Endothelial cell of coronary artery (primary cell): ENCODE results near the gene CNRIP1. TPM values are rescaled to one million over a fixed set of nuclear protein-coding genes. Genes with fewer than 3 reads are reported as not detected.

Experiments
- total RNA-seq: library from RNA; depleted of rRNA; stranded (reverse); fragments of >200 nt; gene quantifications from 2 replicates; pipeline ENCODE4 v1.2.3, GENCODE V29; 2014

CNRIP1 gene, protein sequence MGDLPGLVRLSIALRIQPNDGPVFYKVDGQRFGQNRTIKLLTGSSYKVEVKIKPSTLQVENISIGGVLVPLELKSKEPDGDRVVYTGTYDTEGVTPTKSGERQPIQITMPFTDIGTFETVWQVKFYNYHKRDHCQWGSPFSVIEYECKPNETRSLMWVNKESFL
- 29.9 and 43.5 TPM in 2 replicates for total RNA-seq

DNA sequence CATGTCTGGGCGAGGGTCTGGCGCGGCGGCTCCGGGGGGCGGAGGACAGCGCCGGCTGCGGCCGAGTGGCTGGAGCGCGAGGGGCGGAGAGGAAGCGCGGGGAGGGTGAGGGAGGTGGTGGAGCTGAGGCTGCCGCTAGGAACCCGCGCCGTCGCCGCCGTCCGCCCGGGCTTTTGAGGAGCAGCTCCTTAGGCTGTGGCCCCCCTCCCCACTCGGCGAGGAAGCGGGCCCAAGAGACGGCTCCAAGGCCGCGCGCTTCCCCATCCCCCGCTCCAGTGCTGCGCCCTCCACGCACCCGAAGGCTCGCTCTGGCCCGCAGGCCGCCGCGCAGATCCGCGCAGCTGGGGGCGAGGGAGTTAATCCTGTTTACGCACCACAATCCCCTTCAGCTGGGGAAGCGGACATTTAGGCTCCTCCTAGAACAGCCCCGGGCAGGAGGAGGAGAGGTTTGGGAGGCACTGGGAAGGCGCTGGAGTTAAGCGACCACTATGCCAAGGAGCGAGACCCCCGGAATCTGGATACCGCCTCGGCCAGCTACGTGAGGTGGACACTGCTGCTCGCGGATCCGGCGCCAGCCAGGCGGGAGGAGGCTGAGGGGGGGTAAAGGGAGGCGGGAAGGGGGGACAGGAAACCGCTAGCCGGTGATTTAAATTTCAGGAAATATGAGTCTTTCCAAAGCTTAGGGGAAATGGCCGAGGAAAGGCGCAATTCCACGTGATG, at the start of gene CNRIP1:
Gene CNRIP1 (minus strand): TSS at position 552 of the 720 bp plus-strand sequence. CDS start 549 bp downstream, at position 3.

DNA sequence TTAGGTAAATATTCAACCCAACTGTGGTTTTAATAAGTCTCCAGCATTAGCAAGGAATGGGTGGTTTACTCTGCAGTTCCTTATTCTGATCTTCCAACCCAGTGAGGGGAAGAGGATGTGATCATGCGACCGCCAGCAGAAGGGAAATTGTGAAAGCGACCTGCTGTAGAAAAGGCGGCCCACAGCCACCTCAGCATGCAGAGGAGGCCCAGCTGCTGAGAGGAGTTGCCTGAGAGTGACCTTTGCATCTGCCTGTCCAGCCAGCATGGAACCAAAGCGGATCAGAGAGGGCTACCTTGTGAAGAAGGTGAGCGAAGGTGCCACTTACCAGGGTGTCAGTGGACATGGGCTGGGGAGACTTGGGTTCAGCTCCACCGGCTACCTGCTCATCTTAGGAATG, 45.3 kb upstream of the CNRIP1 start, which contains the start of gene PLEK:
Gene PLEK (plus strand): TSS at position 196 of the 400 bp plus-strand sequence. CDS start 70 bp downstream, at position 266.

DNA sequence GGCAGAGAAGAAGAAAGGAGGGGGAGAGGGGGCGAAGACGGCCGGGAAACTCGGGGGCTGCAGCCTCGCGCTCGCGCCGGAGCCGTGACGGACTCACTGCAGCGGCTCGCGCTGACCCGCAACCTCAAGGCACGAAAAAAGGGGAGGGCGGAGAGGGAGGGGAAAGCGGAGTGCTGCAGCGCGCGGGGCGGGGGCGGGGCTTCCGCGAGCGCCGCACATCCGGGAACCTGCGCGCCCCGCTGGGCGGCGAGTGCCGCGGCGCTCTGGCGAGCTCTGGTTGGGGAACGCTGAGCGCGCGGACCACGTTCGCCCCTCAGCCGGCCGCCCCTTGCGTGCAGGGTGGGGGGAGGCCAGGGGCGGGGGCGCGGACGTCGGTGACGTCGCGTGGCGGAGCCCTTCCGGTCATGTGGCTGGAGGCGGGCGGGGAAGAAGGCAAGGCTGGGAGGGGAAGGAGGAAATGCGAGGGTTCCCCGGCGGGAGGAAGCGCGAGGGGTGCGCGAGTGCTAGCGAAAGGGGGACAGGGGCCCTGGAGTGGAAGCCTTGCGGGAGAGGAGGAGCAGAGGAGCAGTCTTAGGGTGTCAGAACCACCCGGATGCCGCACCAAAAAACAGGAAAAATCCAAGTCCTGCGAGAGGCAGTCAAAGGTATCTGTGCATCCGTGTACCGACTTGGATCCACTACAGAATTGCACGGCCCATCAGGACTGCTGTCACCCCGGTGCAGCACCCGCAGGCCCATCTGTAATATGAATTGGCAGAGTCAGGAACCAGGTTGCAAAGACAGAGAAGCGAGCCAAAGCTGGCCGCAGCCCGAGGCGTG, 67.1 kb downstream of the CNRIP1 start, which contains the start of gene PPP3R1:
Gene PPP3R1 (minus strand): TSS at position 133 of the 819 bp plus-strand sequence. CDS start 405 bp downstream, outside the sequence.

Other genes starting within 250 kb of the CNRIP1 start
- 15.3 and 16.1 TPM in 2 replicates for gene PNO1, start 162.1 kb downstream of the CNRIP1 start, total RNA-seq
- gene PPP3R1, start 67.4 kb downstream of the CNRIP1 start, total RNA-seq, result 17.2 and 22.6 TPM in 2 replicates
- under 0.01 and 0.09 TPM in 2 replicates for gene PLEK, start 45.3 kb upstream of the CNRIP1 start, total RNA-seq
- 0.18 and 0.28 TPM in 2 replicates for gene FBXO48, start 147.3 kb upstream of the CNRIP1 start, total RNA-seq
- 4.1 and 6.5 TPM in 2 replicates for gene APLF, start 147.6 kb upstream of the CNRIP1 start, total RNA-seq